HG03571 (cell line): Measurements from ENCODE around the gene INSYN2A.

ENCODE experiments used
- ATAC-seq: cut with Tn5 transposase; IDR thresholded peaks from one replicate; pipeline ENCODE4 v1.9.1; 2021; ENCODE audit not compliant: unreplicated experiment

INSYN2A gene, protein sequence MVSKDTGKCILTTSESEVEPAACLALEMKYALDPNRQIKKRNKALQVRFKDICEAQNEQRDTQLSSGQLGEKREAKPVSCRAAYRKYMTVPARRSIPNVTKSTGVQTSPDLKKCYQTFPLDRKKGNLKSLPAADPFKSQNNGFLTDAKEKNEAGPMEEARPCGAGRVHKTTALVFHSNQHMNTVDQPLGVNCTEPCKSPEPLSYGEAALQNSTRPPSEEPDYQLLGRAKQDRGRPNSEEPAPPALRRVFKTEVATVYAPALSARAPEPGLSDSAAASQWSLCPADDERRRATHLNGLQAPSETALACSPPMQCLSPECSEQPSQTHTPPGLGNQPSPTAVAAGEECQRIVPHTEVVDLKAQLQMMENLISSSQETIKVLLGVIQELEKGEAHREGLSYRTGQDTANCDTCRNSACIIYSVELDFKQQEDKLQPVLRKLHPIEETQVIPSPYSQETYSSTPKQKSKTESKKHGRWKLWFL

GRCh38 chr10:127196282-127197153 lies at the start of gene INSYN2A:
TSS of gene INSYN2A (minus strand) at chr10:127196591. CDS start at chr10:127176395, 20,196 bp downstream.
- ATAC-seq: no peak

DNA sequence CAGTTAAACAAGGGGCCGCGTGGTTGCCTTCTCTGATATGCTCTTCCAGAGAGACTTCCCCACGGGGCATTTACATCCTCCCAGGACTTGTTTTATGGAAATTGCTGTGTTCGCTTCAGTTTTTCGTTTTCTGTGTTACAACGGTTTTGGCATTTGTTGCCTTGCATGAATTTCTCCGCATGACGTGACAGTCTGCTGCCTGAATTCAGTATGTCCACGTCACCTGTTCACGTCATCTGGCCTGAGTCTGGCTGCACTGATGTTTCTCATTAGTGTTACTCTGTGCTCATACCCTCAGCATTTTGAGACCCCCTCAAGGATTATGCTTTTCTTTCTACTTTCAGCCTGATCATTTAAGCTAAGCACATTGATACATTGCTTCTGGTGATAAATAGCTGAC lies 49.1 kb upstream of the INSYN2A start:
- no peak for ATAC-seq

GRCh38 chr10:127243490-127244272 lies 47.3 kb upstream of the INSYN2A start:
- ATAC-seq: no peak

DNA sequence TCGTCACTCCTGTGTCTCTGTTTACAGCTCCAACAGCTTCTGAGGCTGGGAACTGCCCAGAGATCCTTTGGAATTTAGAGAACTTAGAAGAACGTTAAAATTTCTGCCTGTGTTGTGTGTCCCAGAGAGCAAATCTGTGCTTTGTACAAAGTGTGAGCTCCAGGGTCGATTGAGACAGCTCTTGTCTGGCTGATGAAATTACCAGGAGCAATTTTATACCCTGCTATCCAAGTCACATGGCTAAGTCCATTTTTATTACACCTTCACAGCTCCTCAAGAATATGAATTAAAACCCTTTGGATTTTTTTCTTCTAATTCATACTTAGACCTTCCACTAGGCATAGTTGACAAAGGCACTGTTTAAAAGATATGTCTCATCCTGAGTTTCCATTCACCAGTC lies 46.5 kb upstream of the INSYN2A start:
- no peak for ATAC-seq

DNA sequence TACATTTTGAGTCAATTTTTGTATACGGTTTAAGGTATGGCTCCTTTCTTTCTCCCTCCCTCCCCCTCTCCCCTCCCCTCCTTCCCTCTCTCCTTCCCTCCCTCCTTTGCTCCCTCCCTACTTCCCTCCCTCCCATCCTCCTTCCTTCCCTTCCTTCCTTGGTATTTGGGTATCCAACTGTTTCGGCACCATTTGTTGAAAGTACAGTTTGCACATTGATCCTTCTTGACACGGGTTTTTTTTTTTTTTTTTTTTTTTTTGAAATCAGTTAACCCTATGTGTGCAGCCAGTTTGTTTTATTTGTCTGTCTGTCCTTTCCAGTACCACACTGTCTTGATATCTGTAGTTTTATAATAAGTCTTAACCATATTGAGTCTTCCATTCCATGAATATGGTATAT lies 39.9 kb upstream of the INSYN2A start:
- no peak for ATAC-seq

GRCh38 chr10:127234306-127234800 lies 38.0 kb upstream of the INSYN2A start:
- ATAC-seq: no peak

DNA sequence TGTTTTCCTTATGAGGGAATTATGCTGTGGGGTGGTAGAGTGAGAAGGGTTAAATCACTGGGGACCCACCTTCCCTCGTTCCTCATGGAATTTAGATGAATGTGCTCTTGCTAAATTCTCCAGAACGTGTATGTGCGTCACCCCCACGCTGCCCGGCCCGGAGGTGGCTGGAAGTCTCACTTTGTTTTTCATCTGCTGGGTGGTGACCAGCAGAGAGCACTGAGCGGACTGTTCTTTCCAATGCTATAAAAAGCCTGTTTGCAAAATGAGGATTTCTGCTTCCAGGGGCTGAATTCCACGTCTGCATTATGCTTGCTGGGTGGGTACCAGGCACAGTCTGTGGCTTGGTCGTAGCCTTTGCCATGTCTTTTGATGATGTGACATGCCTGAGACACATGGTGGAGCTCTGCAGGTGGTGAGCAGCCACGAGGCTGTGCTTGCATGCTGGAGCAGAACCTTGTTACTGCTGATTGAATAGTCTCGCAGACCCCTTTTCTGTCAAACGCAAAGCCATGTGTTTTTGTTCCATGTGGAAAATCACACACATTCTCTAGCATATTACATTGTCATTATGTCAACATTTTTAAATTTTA lies 31.9 kb upstream of the INSYN2A start:
- no peak for ATAC-seq

DNA sequence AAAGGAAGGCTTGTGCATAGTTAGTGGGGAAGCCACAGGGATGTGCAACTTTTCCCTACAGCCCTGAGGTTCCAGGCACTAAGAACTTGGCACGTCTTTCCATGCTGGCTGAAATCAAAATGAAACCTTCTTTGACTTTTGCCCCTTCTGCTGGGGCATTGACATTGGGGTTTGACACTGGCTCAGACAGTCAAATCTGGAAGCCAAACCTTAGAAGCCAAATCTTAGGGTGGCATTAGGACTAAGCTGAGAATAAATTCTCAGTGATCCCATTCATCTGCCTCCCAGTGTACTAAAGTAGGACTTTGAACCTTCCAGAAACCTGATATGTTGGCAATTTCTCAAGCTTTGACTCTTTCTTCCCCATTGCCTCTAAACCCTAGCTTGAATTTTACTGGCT lies 31.3 kb upstream of the INSYN2A start:
- ATAC-seq: no peak

DNA sequence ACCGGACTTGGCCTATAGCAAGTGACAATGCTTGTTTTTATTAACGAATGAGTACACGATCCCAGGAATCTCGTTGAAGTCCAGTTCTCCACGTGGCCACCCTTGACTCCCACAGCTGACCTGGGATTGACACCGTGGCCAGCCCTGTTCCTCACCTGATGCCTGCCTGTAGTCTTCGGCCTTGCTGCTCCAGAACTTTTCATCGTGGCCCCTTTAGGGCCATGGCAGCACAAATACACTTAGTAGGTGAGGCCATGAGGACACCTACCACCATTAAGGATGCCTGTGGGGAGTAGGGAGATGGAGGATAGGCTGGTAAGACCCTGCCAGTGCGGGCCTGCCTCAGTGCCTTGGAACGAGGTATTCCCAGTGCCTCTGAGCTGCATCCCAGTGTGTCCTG lies 30.6 kb upstream of the INSYN2A start:
- ATAC-seq: no peak

DNA sequence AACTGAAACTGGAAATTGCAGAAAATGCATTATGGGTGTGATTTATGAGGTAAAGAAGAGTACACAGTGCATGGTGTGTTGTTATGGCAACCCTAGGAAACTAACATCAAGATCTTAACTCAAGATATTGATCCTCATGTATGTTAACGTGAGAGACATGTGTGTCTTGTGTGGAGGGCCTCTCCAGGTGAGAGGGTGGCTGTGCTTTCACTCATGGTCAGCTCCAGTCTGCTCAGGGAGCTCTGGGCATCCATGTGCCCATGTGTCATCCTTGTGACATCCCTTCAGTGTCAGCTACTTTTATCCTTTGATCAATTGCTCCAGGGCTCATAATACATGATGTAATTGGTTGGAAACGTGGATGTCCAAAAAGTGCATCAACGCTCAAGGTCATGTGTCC lies 24.9 kb upstream of the INSYN2A start:
- no peak for ATAC-seq

DNA sequence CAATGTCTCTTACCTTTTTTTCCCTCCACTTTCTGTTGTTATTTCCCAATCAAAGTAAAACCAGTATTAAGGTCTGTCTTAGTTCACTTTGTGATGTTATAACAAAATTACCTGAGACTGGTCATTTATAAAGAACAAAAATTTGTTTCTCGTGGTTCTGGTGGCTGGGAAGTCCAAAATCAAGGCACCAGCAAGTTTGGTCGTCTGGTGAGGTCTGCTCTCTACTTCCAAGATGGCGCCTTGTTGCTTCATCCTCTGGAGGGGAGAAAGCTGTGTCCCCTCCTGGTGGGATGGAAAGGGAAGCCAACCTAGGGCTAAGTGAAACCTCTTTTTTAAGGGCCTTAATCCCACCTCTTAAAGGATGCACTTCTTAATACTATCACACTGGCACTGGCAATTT lies 22.3 kb upstream of the INSYN2A start:
- ATAC-seq: no peak

DNA sequence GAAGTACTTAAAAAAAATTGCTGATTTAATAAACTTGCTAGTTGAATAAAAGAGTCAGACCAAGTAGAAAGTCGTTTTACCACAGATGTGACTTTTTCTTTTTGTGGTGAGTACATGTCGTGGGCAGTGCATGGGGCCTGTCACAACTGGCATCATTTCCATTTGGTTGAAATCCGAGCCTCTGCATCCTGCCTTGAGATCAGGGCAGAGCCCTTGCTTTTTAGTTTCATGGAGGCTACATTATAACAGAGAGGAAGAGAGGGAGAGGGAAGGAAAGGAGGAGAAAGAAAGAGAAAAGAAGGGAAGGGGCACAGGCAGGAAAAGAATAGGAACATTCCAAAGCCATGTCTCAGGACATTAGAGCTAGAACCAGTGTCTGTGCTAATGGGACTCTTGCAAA lies 20.4 kb upstream of the INSYN2A start:
- ATAC-seq: no peak

- ATAC-seq: no peak
Observed at GRCh38 chr10:127216274-127216673, 19.9 kb upstream of the INSYN2A start.

GRCh38 chr10:127215866-127216265 lies 19.5 kb upstream of the INSYN2A start:
- ATAC-seq: no peak

- no peak for ATAC-seq
Observed at GRCh38 chr10:127210936-127211466, 14.6 kb upstream of the INSYN2A start.

DNA sequence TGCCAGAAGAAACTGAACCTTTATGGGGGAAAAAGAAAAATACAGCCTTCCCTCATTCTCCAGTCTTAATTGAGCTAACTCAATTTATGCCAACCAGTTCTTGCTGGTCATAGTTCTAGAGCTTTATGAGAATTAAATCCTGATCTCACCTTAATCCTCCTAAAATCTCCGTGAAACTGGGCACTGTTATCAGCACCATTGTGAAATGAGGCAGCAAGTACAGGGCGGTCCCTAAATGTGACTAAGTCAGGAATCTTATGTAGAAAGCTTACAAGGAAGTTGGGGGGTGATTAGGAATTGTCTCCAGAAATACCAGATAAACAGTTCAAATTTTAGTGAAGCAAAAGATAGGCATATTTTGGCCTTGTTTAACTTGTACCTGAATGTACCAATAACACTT lies 10.7 kb upstream of the INSYN2A start:
- no peak for ATAC-seq

DNA sequence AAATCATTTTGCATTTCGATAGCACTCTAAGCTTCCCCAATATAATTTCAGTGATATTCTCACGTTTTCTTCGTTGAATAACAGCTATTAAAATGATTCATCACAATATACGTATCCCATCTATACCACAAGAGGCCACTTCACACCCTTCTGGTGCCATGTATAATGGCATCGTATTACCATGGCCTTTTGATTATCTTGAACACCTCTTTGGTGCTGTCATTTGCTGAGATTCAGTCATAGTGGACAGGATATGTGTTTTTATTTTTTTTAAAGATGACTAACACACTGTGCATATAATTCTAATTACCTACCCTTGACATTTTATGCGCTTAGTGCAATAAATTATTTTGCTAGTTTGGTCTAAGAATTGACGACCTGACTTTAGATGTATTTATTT lies 6.7 kb upstream of the INSYN2A start:
- ATAC-seq: no peak

DNA sequence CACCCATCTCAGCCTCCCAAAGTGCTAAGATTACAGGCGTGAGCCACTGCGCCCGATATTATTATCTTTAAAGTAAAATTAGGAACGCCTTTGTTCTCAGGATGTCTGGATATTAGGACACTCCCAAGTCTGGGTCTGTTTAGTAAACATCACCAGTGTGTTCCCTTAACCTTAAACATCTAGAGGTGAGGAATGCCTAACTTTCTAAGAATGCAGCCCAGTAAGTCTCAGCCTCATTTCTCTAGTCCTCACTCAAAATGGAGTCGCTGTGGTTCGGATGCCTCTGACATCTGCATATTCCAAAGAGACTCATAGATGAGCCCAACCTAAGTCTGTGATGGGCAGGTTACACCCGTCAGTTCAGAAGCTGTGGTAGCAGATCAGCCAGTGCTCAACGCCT lies 4.3 kb upstream of the INSYN2A start:
- ATAC-seq: no peak

DNA sequence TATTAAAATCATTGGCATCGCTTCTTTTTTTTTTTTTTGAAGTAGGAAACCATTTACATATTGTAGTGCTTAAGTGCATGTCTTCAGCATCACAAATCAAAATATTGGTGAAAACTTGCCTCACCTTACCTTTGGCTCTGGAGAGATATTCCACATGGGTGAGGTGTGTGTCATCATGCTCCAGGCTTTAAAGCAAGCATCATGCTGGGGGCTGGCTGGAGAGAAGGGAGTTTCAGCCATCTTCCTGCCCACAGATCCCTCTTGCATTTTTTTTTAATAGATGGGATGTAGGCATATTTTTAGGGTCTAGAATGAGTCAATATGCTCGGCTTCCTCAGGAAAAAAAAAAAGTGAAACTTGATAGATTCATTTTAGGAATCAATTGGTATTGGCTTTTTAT lies 2.3 kb upstream of the INSYN2A start:
- no peak for ATAC-seq

DNA sequence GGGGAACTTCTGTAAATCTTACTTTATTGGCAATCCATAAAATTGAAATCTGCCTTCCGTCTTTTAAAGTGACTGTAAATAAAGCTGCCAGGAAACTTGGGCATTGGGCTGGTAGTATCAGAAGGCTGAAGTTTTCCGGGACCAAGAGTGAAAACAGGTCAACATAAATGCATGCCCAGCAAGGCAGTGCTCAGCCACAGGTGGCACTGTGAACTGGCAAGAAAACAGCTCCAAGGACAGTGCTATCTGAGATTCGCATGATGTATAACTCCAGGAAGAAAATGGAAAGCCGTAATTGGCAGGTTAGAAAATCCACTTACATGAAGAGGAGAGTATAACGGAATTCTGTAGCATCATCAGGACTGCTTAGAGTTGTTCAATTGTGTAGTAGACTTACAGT lies 1.9 kb upstream of the INSYN2A start:
- ATAC-seq: no peak

GRCh38 chr10:127197154-127197432 lies 702 bp upstream of the INSYN2A start:
- ATAC-seq: no peak
